Ramos (cell line): ENCODE results near the gene BARHL1.
"Not testable (repeated sequence)": the region's sequence is repeated elsewhere in the genome, so short reads cannot be mapped to it uniquely, and the experiment has no call there.

Experiments used
- in situ Hi-C: fragments of 300-500 bp; cut with MboI; formaldehyde crosslinking; loops from one replicate; pipeline ENCODE4 v1.14.3; 2022; ENCODE audit warnings: low sequenced_read_pairs; ENCODE audit not compliant: unreplicated experiment

Gene BARHL1

DNA sequence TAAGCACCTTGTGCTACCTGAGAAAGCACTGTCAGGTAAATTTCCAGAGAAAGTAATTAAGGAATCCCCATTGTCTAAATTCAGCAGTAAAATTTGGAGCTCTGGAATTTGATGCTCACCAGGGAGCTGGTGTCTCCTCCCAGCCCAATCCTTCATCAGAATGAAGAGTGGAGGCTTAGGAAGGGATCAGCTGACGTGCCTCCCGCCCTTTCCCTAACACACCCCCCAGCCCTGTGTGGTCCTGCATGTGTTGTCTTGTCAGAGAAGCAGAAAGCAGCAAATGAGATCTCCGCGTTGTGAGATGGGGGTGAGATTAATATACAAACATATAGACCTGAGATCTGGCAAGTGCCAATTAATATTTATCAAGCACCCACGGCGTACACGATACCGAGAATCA is 26.9 kb upstream of the BARHL1 start:
- in situ Hi-C loops, result no loop called here

- in situ Hi-C loops, result no loop called here
Measured at GRCh38 chr9:132556235-132556634, 26.2 kb upstream of the BARHL1 start.

- in situ Hi-C loops, result no loop called here
Measured at GRCh38 chr9:132556714-132557113, 25.7 kb upstream of the BARHL1 start.

- in situ Hi-C loops, result no loop called here
Measured at GRCh38 chr9:132557159-132557558, 25.2 kb upstream of the BARHL1 start.

GRCh38 chr9:132559711-132560110 is 22.7 kb upstream of the BARHL1 start:
- in situ Hi-C loops, result no loop called here

GRCh38 chr9:132560616-132561202 is 21.7 kb upstream of the BARHL1 start:
- in situ Hi-C loops, result no loop called here

GRCh38 chr9:132562306-132562573 is 20.2 kb upstream of the BARHL1 start:
- in situ Hi-C loops, result no loop called here

- in situ Hi-C loops, result no loop called here
Measured at GRCh38 chr9:132564526-132564925, 17.9 kb upstream of the BARHL1 start.

DNA sequence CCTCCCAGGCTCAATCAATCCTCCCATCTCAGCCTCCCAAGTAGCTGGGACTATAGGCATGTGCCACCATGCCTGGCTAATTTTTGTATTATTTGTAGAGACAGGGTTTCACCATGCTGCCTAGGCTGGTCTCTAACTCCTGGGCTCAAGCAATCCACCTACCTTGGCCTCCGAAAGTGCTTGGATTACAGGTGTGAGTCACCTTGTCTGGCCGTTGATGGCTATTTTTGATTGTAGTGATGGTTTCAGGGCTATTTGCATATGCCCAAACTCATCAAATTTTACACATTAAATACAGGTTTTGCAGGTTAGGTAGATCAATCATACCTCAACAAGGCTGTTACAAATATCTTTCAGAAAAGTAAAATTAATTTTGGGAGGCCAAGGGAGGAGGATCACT is 13.6 kb upstream of the BARHL1 start:
- in situ Hi-C loops, result not testable (repeated sequence)

DNA sequence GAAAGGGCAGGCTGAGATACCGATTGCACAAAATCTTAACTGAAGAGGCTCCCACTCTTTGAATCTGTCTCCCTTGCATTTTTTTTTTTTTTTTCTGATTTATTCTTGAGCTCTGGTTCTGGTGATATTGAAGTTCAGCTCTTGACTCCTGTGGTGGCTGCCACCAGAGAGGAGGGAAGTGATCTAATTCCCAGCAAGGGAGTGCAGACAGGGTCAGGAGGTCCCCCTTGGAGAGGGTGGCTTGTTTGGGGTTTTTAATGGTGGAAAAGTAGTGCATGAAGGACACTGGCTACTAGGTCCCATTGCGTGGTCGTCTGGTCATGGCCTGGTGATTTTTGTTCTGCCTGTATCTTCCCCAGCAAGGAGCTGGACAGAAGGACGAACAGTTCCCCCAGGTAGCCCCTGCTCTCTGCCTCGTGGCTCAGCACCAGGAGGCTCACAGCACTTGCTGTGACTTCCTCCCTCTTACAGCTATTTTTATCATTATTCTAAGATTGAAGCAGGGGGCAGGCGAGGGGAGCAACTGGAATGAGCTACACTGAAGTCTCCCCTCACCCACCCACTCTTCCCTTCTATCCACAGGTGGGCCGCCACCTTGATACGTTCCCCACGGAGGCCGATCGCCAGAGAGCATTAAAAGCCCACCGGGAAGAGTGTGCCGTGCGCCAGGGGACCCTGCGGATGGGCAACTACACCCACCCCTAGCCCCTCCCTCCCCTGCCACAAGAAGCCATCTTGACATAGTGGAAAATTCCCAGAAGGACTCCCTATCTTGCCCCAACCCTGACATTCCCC is 10.4 kb upstream of the BARHL1 start:
- in situ Hi-C loops, result no loop called here

- in situ Hi-C loops, result no loop called here
Measured at GRCh38 chr9:132572921-132573320, 9.5 kb upstream of the BARHL1 start.

GRCh38 chr9:132575005-132575609 is 7.3 kb upstream of the BARHL1 start:
- in situ Hi-C loops, result loop anchor here (5.0 kb wide), 1 partner anchor 163 kb away; the partner anchor contains the start of gene CFAP77

DNA sequence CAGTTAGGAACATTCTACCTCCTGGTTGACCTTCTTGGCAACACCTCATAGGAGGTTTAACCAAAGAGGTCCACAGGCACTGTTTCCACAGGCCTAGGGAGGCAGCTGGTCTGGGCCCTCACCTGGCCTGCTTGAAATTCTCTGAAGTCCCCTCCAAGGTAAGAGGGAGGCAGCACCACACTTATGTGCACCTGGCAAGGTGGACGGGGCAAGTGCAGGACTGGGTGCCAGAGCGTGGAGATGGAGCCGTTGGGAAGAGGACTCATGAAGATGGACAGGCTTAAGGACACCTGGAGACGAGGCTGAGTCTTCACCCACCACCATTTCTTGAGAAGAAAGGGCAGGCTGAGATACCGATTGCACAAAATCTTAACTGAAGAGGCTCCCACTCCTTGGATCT is 6.6 kb upstream of the BARHL1 start:
- in situ Hi-C loops, result loop anchor here (5.0 kb wide), 1 partner anchor 164 kb away; the partner anchor contains the start of gene CFAP77

DNA sequence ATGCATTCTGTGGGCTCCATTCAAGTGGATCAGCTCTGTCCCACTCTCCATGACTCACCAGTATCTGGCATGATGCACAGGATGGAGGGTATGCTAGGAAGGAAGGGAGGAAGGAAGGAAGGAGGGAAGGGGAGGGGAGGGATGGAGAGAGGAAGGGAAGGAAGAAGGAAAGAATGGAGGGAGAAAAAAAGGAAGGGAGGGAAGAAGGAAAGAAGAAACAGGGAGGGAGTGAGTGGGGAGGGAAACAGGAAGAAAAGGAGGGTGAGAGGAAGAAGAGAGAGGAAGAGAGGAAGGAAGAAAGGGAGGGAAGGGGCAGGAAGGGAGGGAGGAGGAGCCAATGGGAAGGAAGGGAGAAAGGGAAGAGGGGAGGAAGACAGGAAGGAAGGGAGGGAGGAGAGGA is 5.3 kb upstream of the BARHL1 start:
- in situ Hi-C loops, result loop anchor here (5.0 kb wide), 1 partner anchor 165 kb away; the partner anchor contains the start of gene CFAP77

GRCh38 chr9:132578367-132578932 is 4.0 kb upstream of the BARHL1 start:
- in situ Hi-C loops, result loop anchor here (5.0 kb wide), 1 partner anchor 166 kb away; the partner anchor contains the start of gene CFAP77

DNA sequence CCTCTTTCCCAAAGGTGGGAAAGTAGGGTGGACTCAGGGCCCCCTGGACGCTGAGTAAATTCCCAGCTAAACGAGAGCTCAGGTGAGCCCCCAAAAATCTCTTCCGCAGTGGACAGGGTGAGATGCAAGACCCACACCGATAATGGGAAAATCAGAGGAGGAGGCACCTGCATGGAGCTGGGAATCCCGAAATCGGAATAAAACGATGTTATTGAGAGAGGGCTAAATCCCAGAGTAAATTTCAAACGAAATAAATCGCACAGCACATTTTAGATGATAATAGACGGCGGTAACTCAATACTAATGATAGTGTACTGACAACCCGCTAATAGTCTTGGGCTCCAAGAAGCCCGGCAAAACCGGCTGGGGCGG is 3.0 kb upstream of the BARHL1 start:
- in situ Hi-C loops, result loop anchor here (5.0 kb wide), 1 partner anchor 167 kb away; the partner anchor contains the start of gene CFAP77

- in situ Hi-C loops, result no loop called here
Measured at GRCh38 chr9:132582786-132583583, 579 bp downstream of the BARHL1 start.

DNA sequence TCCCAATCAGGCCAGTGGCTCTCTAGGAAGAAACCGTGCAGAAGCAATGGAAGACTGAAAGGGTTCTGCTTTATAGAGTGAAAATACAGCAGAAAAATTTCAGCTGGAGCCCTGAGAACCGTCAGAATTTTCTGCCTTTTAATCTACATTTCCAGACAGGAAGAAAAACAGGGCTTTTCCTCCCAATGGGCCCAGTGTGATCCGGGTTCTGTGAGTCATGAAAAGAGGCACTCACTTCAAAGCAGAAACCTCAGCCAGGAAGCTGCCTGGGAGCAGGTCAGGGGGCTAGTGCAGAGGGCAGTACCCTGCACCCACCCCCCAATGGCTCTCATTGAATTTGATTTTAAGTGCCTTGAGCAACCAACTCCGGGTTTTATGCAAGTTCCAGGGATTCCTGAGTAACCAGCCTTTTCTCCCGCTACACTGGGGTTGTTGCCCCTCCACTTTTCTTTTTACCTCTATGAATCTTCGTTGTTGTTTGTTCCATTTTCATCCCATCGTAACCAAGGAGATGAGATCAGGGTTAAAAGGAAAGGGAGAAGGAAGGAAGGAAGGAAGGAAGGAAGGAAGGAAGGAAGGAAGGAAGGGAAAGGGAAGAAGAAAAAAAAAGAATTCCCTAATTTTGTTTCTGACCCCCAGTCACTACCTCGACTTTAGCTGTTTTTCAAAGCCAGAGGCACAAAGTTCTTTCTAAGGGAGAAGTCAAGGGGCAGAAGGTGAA is 1.3 kb downstream of the BARHL1 start:
- in situ Hi-C loops, result no loop called here

GRCh38 chr9:132584601-132585560 is 2.5 kb downstream of the BARHL1 start:
- in situ Hi-C loops, result no loop called here
